Skeletal muscle tissue (tissue), 4 donors: ENCODE results near the gene RAD51AP1. TPM values are rescaled to one million over a fixed set of nuclear protein-coding genes. Genes with fewer than 3 reads are reported as not detected.

Experiments used
- H3K27ac ChIP-seq: one replicate; pipeline ENCODE4 v1.7.0; 2013; ENCODE audit warnings: mild to moderate bottlenecking, low read depth, low read length, inconsistent platforms
- H3K27me3 ChIP-seq, 3 donors: one replicate each; pipeline ENCODE4 v1.7.0; 2013; ENCODE audit warnings: low read length in 3 of 3; ENCODE audit not compliant: control insufficient read depth in 3 of 3, insufficient read depth in 3 of 3
- H3K36me3 ChIP-seq, 3 donors: one replicate each; pipeline ENCODE4 v1.7.0; 2013; ENCODE audit warnings: low read length in 3 of 3; ENCODE audit not compliant: control insufficient read depth in 3 of 3, insufficient read depth in 3 of 3
- H3K4me1 ChIP-seq, 3 donors: one replicate each; pipeline ENCODE4 v1.7.0; 2013; ENCODE audit warnings: low read length in 3 of 3, mild to moderate bottlenecking in 3 of 3; ENCODE audit not compliant: control insufficient read depth in 3 of 3, insufficient read depth in 3 of 3
- H3K4me3 ChIP-seq, 3 donors: one replicate each; pipeline ENCODE4 v1.7.0; 2013; ENCODE audit warnings: low read length in 3 of 3
- H3K9ac ChIP-seq, 3 donors: one replicate each; pipeline ENCODE4 v1.7.0; 2013; ENCODE audit warnings: low read length in 3 of 3, mild to moderate bottlenecking in 3 of 3, moderate library complexity in 2 of 3, low read depth in 1 of 3
- H3K9me3 ChIP-seq, 3 donors: one replicate each; pipeline ENCODE4 v1.7.0; 2013; ENCODE audit warnings: low read length in 3 of 3; ENCODE audit not compliant: control insufficient read depth in 3 of 3
- total RNA-seq: library from RNA; depleted of rRNA; stranded (reverse); fragments of >200 nt; gene quantifications from one replicate; pipeline ENCODE4 v1.2.3, GENCODE V29; 2014
- donor health status: Osteomylitis.

The RAD51AP1 gene
- total RNA-seq, 1 donor from 2014 or later = 4.2 TPM

DNA sequence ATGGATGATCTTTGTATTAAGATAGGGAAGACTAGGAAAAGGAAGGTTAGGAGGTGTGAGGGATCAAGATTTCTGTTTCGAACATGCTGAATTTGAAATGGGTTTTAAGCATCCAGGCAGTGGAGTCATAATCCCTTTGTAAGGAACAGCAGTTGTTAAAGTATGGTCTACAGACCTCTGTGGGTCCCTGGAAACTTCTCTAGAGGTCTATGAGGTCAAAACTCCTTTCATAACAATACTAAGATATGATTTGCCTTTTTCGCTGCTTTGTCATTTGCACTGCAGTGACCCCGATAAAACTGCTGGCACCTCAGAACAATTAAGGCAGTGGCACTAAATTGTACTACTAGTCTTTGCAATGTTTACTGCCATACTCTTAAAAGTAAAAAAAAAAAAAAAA is 1.5 kb downstream of the RAD51AP1 start:
- no peak overlapping the region for H3K27ac ChIP-seq

DNA sequence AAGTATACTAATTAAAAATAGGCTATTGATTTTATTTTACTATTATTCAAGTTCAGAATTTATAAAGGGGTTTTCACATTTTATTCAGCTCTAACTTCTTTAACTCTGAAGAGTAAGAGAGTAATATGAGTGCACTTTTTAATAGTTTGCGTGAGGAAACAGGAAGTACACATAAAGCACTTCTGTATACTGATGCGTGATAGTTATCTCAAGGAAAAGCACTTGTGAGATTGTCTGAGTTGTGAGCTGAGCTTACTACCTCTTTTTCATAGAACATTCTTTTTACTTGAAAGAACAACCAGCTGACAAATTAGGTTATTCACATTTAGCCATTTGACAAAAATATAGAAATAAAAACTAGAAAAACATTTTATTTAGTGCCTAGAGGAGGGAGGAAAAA is 1.9 kb downstream of the RAD51AP1 start:
- Histone ChIP-seq H3K9me3 (no peaks in the 10 kb centered on the region), H3K9ac (no peak overlapping the region), H3K4me3 (no peak overlapping the region), H3K4me1 (peaks cover 0 to 17% (median 9%) of the 10 kb centered on the region in 3 donors), H3K27me3 (no peaks in the 10 kb centered on the region), H3K27ac (no peak overlapping the region), H3K36me3 (no peaks in the 10 kb centered on the region)

More for the DNA sequence above, 1.5 kb downstream of the RAD51AP1 start:
- H3K27me3 ChIP-seq = no peaks in the 10 kb centered on the region
- H3K9ac ChIP-seq = no peak overlapping the region
- no peaks in the 10 kb centered on the region for H3K9me3 ChIP-seq
- H3K36me3 ChIP-seq = peaks cover 0 to 2% (median 0%) of the 10 kb centered on the region in 3 donors
- H3K4me1 ChIP-seq = peaks cover 0 to 17% (median 9%) of the 10 kb centered on the region in 3 donors
- H3K4me3 ChIP-seq = no peak overlapping the region

- Histone ChIP-seq H3K27ac (no peak overlapping the region), H3K36me3 (no peaks in the 10 kb centered on the region), H3K9me3 (no peaks in the 10 kb centered on the region), H3K4me1 (no peaks in the 10 kb centered on the region), H3K4me3 (no peak overlapping the region), H3K9ac (no peak overlapping the region), H3K27me3 (no peaks in the 10 kb centered on the region)
Observed at GRCh38 chr12:4545195-4545594, 6.5 kb downstream of the RAD51AP1 start.

GRCh38 chr12:4552191-4552590 is 13.5 kb downstream of the RAD51AP1 start:
- H3K4me3 ChIP-seq = no peak overlapping the region
- H3K36me3 ChIP-seq = no peaks in the 10 kb centered on the region
- no peak overlapping the region for H3K27ac ChIP-seq
- H3K9ac ChIP-seq = no peak overlapping the region
- no peaks in the 10 kb centered on the region for H3K27me3 ChIP-seq
- H3K4me1 ChIP-seq = no peaks in the 10 kb centered on the region
- no peaks in the 10 kb centered on the region for H3K9me3 ChIP-seq

DNA sequence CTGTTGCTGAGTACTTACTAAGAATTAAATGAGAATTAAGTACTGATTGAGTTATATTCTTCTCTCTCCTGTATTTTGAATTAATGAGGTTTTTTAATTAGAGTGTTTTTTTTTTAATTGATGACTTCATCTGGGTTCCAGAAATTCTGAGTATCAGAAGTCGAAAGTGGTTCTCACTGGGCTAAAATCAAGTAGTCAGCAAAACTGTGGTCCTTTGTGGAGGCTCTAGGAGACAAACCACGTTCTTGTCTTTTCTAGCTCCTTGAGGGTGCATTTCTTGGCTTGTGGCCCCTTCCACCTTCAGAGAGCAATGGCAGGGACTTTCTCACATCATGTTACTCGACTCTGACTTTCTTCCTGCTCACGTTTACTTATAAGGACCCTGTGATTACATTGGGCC is 15.3 kb downstream of the RAD51AP1 start:
- no peaks in the 10 kb centered on the region for H3K36me3 ChIP-seq
- H3K9ac ChIP-seq = no peak overlapping the region
- H3K27ac ChIP-seq = no peak overlapping the region
- H3K4me3 ChIP-seq = no peak overlapping the region
- no peaks in the 10 kb centered on the region for H3K27me3 ChIP-seq
- no peaks in the 10 kb centered on the region for H3K4me1 ChIP-seq
- no peaks in the 10 kb centered on the region for H3K9me3 ChIP-seq

GRCh38 chr12:4555804-4556203 is 17.1 kb downstream of the RAD51AP1 start:
- Histone ChIP-seq H3K27ac (no peak overlapping the region), H3K9me3 (no peaks in the 10 kb centered on the region), H3K36me3 (no peaks in the 10 kb centered on the region)

DNA sequence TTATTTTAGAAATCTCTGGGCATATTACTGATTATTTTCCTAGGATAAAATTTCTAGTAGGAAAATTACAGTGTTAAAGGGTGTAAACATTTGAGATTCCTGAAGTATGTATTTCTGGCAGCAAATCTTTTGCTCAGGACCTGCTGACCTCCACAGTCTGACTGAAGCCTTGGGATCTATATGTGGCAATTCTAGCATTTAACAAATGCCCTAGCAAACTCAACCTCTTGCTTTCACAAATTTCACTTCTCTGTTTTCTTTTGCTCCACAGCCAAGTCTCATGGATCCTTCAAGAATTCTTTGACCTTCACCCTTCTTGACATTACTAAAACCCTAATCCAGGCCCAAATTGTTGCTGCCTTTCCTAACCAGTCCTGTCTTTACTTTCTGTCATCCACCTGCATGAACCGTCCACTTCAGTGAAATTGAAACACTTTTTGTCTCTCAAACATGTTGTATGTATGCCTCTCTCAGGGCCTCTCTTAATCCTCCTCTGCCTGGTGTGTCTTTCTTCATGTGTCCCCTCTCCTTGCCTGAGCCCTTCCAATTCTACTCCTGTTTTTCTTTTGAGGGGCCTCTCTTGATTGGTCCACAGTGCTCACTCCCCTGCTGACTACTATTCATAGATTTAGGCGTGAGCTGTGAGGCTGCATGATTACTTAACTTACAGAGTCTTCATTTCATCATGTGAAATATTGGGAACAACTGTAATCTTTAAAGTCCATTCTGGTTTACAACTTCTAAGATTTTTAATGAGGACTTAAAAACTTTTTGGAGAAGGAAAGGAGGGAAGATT is 18.2 kb downstream of the RAD51AP1 start:
- no peak overlapping the region for H3K27ac ChIP-seq
- peaks cover 0 to 1% (median 0%) of the 10 kb centered on the region in 3 donors for H3K27me3 ChIP-seq
- H3K9ac ChIP-seq = no peak overlapping the region
- H3K9me3 ChIP-seq = no peaks in the 10 kb centered on the region
- H3K4me1 ChIP-seq = peaks cover 0 to 3% (median 2%) of the 10 kb centered on the region in 3 donors
- H3K4me3 ChIP-seq = no peak overlapping the region
- no peaks in the 10 kb centered on the region for H3K36me3 ChIP-seq

More at GRCh38 chr12:4555804-4556203, 17.1 kb downstream of the RAD51AP1 start:
- H3K27me3 ChIP-seq = no peaks in the 10 kb centered on the region
- no peaks in the 10 kb centered on the region for H3K4me1 ChIP-seq
- no peak overlapping the region for H3K9ac ChIP-seq
- H3K4me3 ChIP-seq = no peak overlapping the region

DNA sequence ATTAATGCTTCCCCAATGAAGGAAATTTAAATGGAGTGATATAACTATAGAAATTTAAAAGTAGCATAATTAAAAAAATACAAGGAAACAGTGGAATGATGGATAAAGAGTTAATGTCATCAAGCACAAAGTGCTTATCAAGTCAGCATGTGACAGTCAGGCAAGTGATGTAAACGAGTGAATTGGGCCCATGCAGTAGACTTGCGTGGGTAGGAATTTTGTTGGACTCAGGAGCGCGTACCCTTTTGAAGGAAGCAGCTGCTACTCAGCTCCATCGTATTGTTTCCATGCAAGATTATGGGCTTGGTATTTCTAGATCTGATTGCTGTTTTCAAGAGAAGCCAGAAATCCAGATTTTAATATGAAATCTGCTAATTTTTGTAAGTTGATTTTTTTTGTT is 18.9 kb downstream of the RAD51AP1 start:
- Histone ChIP-seq H3K27ac (no peak overlapping the region), H3K4me3 (no peak overlapping the region), H3K36me3 (no peaks in the 10 kb centered on the region)

DNA sequence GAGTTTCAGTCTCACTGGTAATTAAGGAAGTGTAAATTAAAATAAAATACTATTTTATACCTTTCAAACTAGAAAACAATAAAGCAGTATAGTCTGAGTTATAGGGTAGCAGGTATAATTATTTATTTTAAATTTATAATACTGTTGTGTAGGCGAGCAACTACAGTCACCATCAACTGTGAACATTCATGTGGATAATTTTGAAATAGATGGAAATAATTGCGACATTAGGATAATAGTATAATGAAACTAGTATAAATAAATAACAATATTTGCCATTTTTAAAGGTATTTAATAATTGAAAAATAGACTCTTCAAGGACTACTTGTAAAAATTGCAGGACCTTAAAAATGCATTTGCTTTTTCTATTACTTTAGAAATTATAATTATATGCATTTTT is 19.5 kb downstream of the RAD51AP1 start:
- H3K27me3 ChIP-seq = peaks cover 8 to 13% (median 11%) of the 10 kb centered on the region in 3 donors
- no peaks in the 10 kb centered on the region for H3K36me3 ChIP-seq
- no peak overlapping the region for H3K9ac ChIP-seq
- H3K4me1 ChIP-seq = peaks cover 4 to 10% (median 7%) of the 10 kb centered on the region in 3 donors
- H3K9me3 ChIP-seq = no peaks in the 10 kb centered on the region
- no peak overlapping the region for H3K27ac ChIP-seq
- no peak overlapping the region for H3K4me3 ChIP-seq

More for the DNA sequence above, 18.9 kb downstream of the RAD51AP1 start:
- peaks cover 3 to 8% (median 6%) of the 10 kb centered on the region in 3 donors for H3K27me3 ChIP-seq
- no peak overlapping the region for H3K9ac ChIP-seq
- no peaks in the 10 kb centered on the region for H3K9me3 ChIP-seq
- H3K4me1 ChIP-seq = peaks cover 3 to 9% (median 7%) of the 10 kb centered on the region in 3 donors

DNA sequence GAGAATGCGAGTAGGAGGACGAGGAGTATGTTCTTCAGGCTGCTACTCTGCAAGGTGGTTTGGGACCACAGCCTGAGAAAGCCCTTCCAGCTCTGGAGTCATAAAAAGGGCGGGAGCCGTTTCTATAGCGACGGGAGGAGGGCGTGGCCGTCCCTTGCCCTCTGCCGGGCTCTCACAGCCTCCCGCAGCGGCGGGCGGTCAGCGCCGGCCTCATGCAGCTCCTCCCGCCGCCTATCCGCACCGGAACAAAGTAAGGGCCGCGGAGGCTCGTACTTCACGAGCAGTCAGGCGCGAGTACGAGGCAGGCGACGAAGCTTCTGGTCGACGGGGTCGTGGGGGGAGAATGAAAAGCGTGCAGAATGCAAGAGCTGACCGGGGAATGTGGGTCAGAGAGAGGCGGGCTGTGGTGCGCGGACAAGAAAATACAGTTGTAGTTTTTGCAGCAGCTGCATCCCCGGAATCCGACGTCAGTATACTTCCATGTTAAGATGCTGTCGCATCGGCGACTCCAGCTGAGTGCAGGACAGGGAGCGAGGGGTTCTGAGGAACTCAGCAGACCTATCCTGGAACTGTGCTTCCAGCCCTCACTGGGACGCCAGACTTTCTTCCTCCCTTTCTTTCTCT is 23.5 kb downstream of the RAD51AP1 start, which contains the start of gene DYRK4:
Gene DYRK4, plus strand, starts transcription at position 175 of the 624 bp plus-strand sequence. Its CDS starts 38 bp downstream, at position 213.
- Histone ChIP-seq H3K4me1 (peaks cover 4 to 10% (median 7%) of the 10 kb centered on the region in 3 donors), H3K27me3 (peaks cover 13 to 19% (median 17%) of the 10 kb centered on the region in 3 donors), H3K36me3 (no peaks in the 10 kb centered on the region), H3K4me3 (peak within 1 kb of the TSS; percentile 57 to 59 (median 59)), H3K9ac (peak within 1 kb of the TSS in 1 of 3 donors; percentile 13), H3K9me3 (no peaks in the 10 kb centered on the region), H3K27ac (no peak within 1 kb of the TSS)
